ENCODE results near the gene RADIL.

The RADIL gene

GRCh38 chr7:4820405-4820966 lies 63.0 kb downstream of the RADIL start:
- no peaks in the 10 kb centered on the region for H3F3A ChIP-seq (ENCODE audit: control insufficient read depth, insufficient read depth)
- no peaks in the 10 kb centered on the region for H3K9me2 ChIP-seq (replicated peaks; ENCODE audit: control insufficient read depth, low read length)
- no peaks in the 10 kb centered on the region for H3K36me3 ChIP-seq (ENCODE audit: control insufficient read depth, low read length)
- H4K20me1 ChIP-seq (ENCODE audit: control insufficient read depth, insufficient read depth, low read depth, low read length), result no peaks in the 10 kb centered on the region
- H3K9me3 ChIP-seq (ENCODE audit: control insufficient read depth, insufficient read depth, low read length), result no peaks in the 10 kb centered on the region
- no peaks in the 10 kb centered on the region for H3K27me3 ChIP-seq (ENCODE audit: control insufficient read depth, low read length)
- no peaks in the 10 kb centered on the region for H3K79me2 ChIP-seq (ENCODE audit: control insufficient read depth, low read length)
- no peak for TF ChIP-seq CTCF (IDR thresholded peaks at IDR 0.05; ENCODE audit: low read depth, low read length, poor library complexity, severe bottlenecking)
- no peak for TF ChIP-seq EZH2phosphoT487 (IDR thresholded peaks at IDR 0.05; ENCODE audit: borderline replicate concordance, low read length)
- H3K4me1 ChIP-seq (ENCODE audit: control insufficient read depth, low read length), result no peaks in the 10 kb centered on the region
- no peak overlapping the region for H3K4me3 ChIP-seq (ENCODE audit: low read length)
- H3K27ac ChIP-seq (ENCODE audit: low read depth, low read length), result no peak overlapping the region
- H3K4me2 ChIP-seq (ENCODE audit: low read length), result no peak overlapping the region

GRCh38 chr7:4819560-4820404 lies 63.7 kb downstream of the RADIL start:
- H3K9me3 ChIP-seq (ENCODE audit: control insufficient read depth, insufficient read depth, low read length), result no peaks in the 10 kb centered on the region
- H3K9me2 ChIP-seq (replicated peaks; ENCODE audit: control insufficient read depth, low read length), result no peaks in the 10 kb centered on the region
- no peaks in the 10 kb centered on the region for H3F3A ChIP-seq (ENCODE audit: control insufficient read depth, insufficient read depth)
- H3K79me2 ChIP-seq (ENCODE audit: control insufficient read depth, low read length), result no peaks in the 10 kb centered on the region
- H3K27ac ChIP-seq (ENCODE audit: low read depth, low read length), result no peak overlapping the region
- H3K4me1 ChIP-seq (ENCODE audit: control insufficient read depth, low read length), result no peaks in the 10 kb centered on the region
- no peak overlapping the region for H3K4me3 ChIP-seq (ENCODE audit: low read length)
- TF ChIP-seq CTCF (IDR thresholded peaks at IDR 0.05; ENCODE audit: low read depth, low read length, poor library complexity, severe bottlenecking) (no peak), EZH2phosphoT487 (IDR thresholded peaks at IDR 0.05; ENCODE audit: borderline replicate concordance, low read length) (no peak)
- H3K4me2 ChIP-seq (ENCODE audit: low read length), result no peak overlapping the region
- H3K36me3 ChIP-seq (ENCODE audit: control insufficient read depth, low read length), result no peaks in the 10 kb centered on the region
- no peaks in the 10 kb centered on the region for H3K27me3 ChIP-seq (ENCODE audit: control insufficient read depth, low read length)
- no peaks in the 10 kb centered on the region for H4K20me1 ChIP-seq (ENCODE audit: control insufficient read depth, insufficient read depth, low read depth, low read length)

GRCh38 chr7:4818000-4818794 lies 65.3 kb downstream of the RADIL start:
- H3K27ac ChIP-seq (ENCODE audit: low read depth, low read length), result no peak overlapping the region
- no peaks in the 10 kb centered on the region for H3F3A ChIP-seq (ENCODE audit: control insufficient read depth, insufficient read depth)
- no peaks in the 10 kb centered on the region for H3K9me3 ChIP-seq (ENCODE audit: control insufficient read depth, insufficient read depth, low read length)
- H3K9me2 ChIP-seq (replicated peaks; ENCODE audit: control insufficient read depth, low read length), result no peaks in the 10 kb centered on the region
- no peaks in the 10 kb centered on the region for H3K36me3 ChIP-seq (ENCODE audit: control insufficient read depth, low read length)
- H3K4me2 ChIP-seq (ENCODE audit: low read length), result no peak overlapping the region
- no peaks in the 10 kb centered on the region for H4K20me1 ChIP-seq (ENCODE audit: control insufficient read depth, insufficient read depth, low read depth, low read length)
- no peaks in the 10 kb centered on the region for H3K4me1 ChIP-seq (ENCODE audit: control insufficient read depth, low read length)
- no peaks in the 10 kb centered on the region for H3K27me3 ChIP-seq (ENCODE audit: control insufficient read depth, low read length)
- no peak for TF ChIP-seq EZH2phosphoT487 (IDR thresholded peaks at IDR 0.05; ENCODE audit: borderline replicate concordance, low read length)
- no peak for TF ChIP-seq CTCF (IDR thresholded peaks at IDR 0.05; ENCODE audit: low read depth, low read length, poor library complexity, severe bottlenecking)
- no peaks in the 10 kb centered on the region for H3K79me2 ChIP-seq (ENCODE audit: control insufficient read depth, low read length)
- no peak overlapping the region for H3K4me3 ChIP-seq (ENCODE audit: low read length)
